HepG2 (cell line): Measurements from ENCODE around the gene SRC. TPM values are rescaled to one million over a fixed set of nuclear protein-coding genes. Genes with fewer than 3 reads are reported as not detected.
A peak's percentile ranks its signal among the peaks of the same experiment; 100 is the strongest.

Experiments used
- BRD4 ChIP-seq: sonication (generic); formaldehyde crosslinking; IDR thresholded peaks from 2 replicates; pipeline ENCODE4 v1.4.0; 2020; ENCODE audit warnings: missing genetic modification reagents
- MBD4 ChIP-seq: IDR thresholded peaks from 2 replicates; pipeline ENCODE4 v1.6.1; 2012; ENCODE audit warnings: low read length, inconsistent platforms, borderline replicate concordance
- MBNL3 ChIP-seq: fragments of 250-450 bp; sonication (Bioruptor Pico); conservative IDR thresholded peaks from 2 replicates; pipeline ENCODE4 v1.8.0; 2022; ENCODE audit warnings: mild to moderate bottlenecking, inconsistent platforms
- NR3C1 ChIP-seq: sonication (generic); formaldehyde crosslinking; IDR thresholded peaks from 2 replicates; pipeline ENCODE4 v1.4.0; 2020; ENCODE audit warnings: missing genetic modification reagents
- PHB2 ChIP-seq: fragments of 450-650 bp; IDR thresholded peaks from 2 replicates; pipeline ENCODE4 v1.6.1; 2018; ENCODE audit not compliant: partially characterized antibody
- POLR2AphosphoS2 ChIP-seq: IDR thresholded peaks from 2 replicates; pipeline ENCODE4 v1.6.1; 2011; ENCODE audit warnings: low read depth, low read length, improper control_type of control experiment
- ZNF143 ChIP-seq: sonication (generic); formaldehyde crosslinking; IDR thresholded peaks from 2 replicates; pipeline ENCODE4 v1.4.0; 2020; ENCODE audit warnings: missing genetic modification reagents
- ZNF224 ChIP-seq: sonication (generic); formaldehyde crosslinking; IDR thresholded peaks from 2 replicates; pipeline ENCODE4 v1.5.0; 2020; ENCODE audit warnings: mild to moderate bottlenecking, missing genetic modification reagents
- ZNF556 ChIP-seq: sonication (generic); formaldehyde crosslinking; IDR thresholded peaks from 2 replicates; pipeline ENCODE4 v1.4.0; 2020; ENCODE audit warnings: mild to moderate bottlenecking, missing genetic modification reagents, borderline replicate concordance
- ZNF616 ChIP-seq: sonication (generic); formaldehyde crosslinking; IDR thresholded peaks from 2 replicates; pipeline ENCODE4 v1.5.0; 2020; ENCODE audit warnings: low read depth, mild to moderate bottlenecking, missing genetic modification reagents
- polyA plus RNA-seq, 8 experiments: library from polyadenylated mRNA; depleted of rRNA in 3 of 8; stranded (reverse) in 7 of 8; unstranded in 1 of 8; fragments of >200 nt; fragmentation: Illumina TruSeq in 4 of 8; extraction: Trizol in 4 of 8; gene quantifications; 2 replicates each; pipeline versions ENCODE4 v1.2.1 to v1.2.3, GENCODE V29; 2011 to 2016; ENCODE audit warnings: low read depth in 4 of 8, missing spikeins in 1 of 8, mixed read lengths in 1 of 8; ENCODE audit not compliant: insufficient read depth in 1 of 8
- total RNA-seq, 5 experiments: library from RNA; depleted of rRNA; stranded (reverse); fragments of >200 nt; fragmentation: Illumina TruSeq; extraction: Trizol; gene quantifications; 2 replicates each; pipeline ENCODE4 v1.2.3, GENCODE V29; 2016; ENCODE audit warnings: low read depth in 1 of 5
- TF ChIP-seq, protein P1 (sequence below): sonication (generic); formaldehyde crosslinking; conservative IDR thresholded peaks from 2 replicates; pipeline ENCODE4 v1.8.0; 2022; ENCODE audit warnings: missing genetic modification reagents
- TF ChIP-seq, protein P2 (sequence below): sonication (generic); formaldehyde crosslinking; IDR thresholded peaks from 2 replicates; pipeline ENCODE4 v1.5.1; 2020; ENCODE audit warnings: mild to moderate bottlenecking, missing genetic modification reagents, borderline replicate concordance
- TF ChIP-seq, protein P3 (sequence below): sonication (generic); formaldehyde crosslinking; IDR thresholded peaks from 2 replicates; pipeline ENCODE4 v1.8.1; 2023; ENCODE audit warnings: mild to moderate bottlenecking, missing genetic modification reagents
- TF ChIP-seq, protein P4 (sequence below): sonication (generic); formaldehyde crosslinking; IDR thresholded peaks from 2 replicates; pipeline ENCODE4 v1.8.1; 2023; ENCODE audit warnings: mild to moderate bottlenecking, missing genetic modification reagents, borderline replicate concordance
- TF ChIP-seq, protein P5 (sequence below): sonication (generic); formaldehyde crosslinking; IDR thresholded peaks from 2 replicates; pipeline ENCODE4 v1.4.0; 2020; ENCODE audit warnings: missing genetic modification reagents, borderline replicate concordance
- TF ChIP-seq, protein P6 (sequence below): sonication (generic); formaldehyde crosslinking; IDR thresholded peaks from 2 replicates; pipeline ENCODE4 v1.4.0; 2020; ENCODE audit warnings: mild to moderate bottlenecking, missing genetic modification reagents
- TF ChIP-seq, protein P7 (sequence below): IDR thresholded peaks from 2 replicates; pipeline ENCODE4 v1.6.1; 2016

Gene SRC
- total and polyA plus RNA-seq, 2 of the 13 experiments (the other 11 are each of a cell fraction or from before 2014, with no cell fraction given), result 54.7 to 192 TPM

DNA sequence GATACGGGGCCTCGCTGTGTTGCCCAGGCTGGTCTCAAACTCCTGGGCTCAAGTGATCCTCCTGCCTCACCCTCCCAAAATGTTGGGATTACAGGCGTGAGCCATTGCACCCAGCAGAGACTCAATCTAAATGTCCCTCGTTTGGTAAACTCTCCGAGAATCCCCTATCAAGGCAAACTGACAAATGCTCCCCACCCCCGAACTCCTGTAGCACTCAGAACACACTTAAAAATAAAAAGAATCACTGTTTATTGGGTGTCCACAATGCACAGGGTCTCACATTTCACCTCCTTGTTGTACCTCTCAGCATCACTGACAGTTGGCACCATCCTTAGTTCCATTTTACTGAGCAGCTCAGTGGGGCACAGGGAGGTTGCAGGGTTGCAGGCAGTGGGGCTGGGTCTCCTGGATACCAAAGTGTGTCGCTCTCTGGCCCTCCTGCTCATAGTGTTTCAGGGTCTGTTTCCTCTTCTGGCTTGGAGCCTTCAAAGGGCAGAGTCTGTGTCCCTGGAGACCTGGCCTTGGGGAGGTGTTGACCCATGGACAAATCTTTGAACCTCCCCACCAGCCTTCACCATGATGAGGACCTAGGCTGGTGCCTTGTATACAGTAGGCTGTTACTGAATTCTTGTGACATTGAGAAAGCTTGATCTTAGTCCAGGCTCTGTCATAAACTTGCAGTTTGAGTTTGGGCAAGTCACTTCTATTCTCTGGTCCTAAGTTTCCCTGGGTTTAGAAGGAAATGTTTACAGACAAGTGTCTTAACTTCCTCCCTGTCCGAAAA, 8.5 kb upstream of the SRC start (continued):
- TF ChIP-seq, protein P1, sequence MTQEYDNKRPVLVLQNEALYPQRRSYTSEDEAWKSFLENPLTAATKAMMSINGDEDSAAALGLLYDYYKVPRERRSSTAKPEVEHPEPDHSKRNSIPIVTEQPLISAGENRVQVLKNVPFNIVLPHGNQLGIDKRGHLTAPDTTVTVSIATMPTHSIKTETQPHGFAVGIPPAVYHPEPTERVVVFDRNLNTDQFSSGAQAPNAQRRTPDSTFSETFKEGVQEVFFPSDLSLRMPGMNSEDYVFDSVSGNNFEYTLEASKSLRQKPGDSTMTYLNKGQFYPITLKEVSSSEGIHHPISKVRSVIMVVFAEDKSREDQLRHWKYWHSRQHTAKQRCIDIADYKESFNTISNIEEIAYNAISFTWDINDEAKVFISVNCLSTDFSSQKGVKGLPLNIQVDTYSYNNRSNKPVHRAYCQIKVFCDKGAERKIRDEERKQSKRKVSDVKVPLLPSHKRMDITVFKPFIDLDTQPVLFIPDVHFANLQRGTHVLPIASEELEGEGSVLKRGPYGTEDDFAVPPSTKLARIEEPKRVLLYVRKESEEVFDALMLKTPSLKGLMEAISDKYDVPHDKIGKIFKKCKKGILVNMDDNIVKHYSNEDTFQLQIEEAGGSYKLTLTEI (CRISPR knock-in tag), result no peak
- TF ChIP-seq MBD4 (no peak), PHB2 (no peak), MBNL3 (CRISPR knock-in tag) (no peak), ZNF143 (CRISPR knock-in tag) (no peak), ZNF224 (CRISPR knock-in tag) (0 out of 2 replicates have a peak, but pooled peaks have one; percentile 60), ZNF556 (CRISPR knock-in tag) (peak; percentile 9; the same call in 1 of the 2 replicates), NR3C1 (no peak), ZNF616 (CRISPR knock-in tag) (no peak), BRD4 (CRISPR knock-in tag) (no peak), POLR2AphosphoS2 (no peak)
- TF ChIP-seq, protein P2, sequence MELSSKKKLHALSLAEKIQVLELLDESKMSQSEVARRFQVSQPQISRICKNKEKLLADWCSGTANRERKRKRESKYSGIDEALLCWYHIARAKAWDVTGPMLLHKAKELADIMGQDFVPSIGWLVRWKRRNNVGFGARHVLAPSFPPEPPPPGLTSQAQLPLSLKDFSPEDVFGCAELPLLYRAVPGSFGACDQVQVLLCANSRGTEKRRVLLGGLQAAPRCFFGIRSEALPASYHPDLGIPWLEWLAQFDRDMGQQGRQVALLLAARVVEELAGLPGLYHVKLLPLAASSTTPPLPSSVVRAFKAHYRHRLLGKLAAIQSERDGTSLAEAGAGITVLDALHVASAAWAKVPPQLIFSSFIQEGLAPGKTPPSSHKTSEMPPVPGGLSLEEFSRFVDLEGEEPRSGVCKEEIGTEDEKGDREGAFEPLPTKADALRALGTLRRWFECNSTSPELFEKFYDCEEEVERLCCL (CRISPR knock-in tag), result no peak
- TF ChIP-seq, protein P3, sequence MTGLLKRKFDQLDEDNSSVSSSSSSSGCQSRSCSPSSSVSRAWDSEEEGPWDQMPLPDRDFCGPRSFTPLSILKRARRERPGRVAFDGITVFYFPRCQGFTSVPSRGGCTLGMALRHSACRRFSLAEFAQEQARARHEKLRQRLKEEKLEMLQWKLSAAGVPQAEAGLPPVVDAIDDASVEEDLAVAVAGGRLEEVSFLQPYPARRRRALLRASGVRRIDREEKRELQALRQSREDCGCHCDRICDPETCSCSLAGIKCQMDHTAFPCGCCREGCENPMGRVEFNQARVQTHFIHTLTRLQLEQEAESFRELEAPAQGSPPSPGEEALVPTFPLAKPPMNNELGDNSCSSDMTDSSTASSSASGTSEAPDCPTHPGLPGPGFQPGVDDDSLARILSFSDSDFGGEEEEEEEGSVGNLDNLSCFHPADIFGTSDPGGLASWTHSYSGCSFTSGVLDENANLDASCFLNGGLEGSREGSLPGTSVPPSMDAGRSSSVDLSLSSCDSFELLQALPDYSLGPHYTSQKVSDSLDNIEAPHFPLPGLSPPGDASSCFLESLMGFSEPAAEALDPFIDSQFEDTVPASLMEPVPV, result no peak; the same call in 1 of the 2 replicates
- TF ChIP-seq, protein P4, sequence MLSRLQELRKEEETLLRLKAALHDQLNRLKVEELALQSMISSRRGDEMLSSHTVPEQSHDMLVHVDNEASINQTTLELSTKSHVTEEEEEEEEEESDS (CRISPR knock-in tag), result no peak
- TF ChIP-seq, protein P5, sequence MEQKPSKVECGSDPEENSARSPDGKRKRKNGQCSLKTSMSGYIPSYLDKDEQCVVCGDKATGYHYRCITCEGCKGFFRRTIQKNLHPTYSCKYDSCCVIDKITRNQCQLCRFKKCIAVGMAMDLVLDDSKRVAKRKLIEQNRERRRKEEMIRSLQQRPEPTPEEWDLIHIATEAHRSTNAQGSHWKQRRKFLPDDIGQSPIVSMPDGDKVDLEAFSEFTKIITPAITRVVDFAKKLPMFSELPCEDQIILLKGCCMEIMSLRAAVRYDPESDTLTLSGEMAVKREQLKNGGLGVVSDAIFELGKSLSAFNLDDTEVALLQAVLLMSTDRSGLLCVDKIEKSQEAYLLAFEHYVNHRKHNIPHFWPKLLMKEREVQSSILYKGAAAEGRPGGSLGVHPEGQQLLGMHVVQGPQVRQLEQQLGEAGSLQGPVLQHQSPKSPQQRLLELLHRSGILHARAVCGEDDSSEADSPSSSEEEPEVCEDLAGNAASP (CRISPR knock-in tag), result peak; percentile 72; the same call in 1 of the 2 replicates
- TF ChIP-seq, protein P6, sequence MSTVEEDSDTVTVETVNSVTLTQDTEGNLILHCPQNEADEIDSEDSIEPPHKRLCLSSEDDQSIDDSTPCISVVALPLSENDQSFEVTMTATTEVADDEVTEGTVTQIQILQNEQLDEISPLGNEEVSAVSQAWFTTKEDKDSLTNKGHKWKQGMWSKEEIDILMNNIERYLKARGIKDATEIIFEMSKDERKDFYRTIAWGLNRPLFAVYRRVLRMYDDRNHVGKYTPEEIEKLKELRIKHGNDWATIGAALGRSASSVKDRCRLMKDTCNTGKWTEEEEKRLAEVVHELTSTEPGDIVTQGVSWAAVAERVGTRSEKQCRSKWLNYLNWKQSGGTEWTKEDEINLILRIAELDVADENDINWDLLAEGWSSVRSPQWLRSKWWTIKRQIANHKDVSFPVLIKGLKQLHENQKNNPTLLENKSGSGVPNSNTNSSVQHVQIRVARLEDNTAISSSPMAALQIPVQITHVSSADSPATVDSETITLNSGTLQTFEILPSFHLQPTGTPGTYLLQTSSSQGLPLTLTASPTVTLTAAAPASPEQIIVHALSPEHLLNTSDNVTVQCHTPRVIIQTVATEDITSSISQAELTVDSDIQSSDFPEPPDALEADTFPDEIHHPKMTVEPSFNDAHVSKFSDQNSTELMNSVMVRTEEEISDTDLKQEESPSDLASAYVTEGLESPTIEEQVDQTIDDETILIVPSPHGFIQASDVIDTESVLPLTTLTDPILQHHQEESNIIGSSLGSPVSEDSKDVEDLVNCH, result no peak
- TF ChIP-seq, protein P7, sequence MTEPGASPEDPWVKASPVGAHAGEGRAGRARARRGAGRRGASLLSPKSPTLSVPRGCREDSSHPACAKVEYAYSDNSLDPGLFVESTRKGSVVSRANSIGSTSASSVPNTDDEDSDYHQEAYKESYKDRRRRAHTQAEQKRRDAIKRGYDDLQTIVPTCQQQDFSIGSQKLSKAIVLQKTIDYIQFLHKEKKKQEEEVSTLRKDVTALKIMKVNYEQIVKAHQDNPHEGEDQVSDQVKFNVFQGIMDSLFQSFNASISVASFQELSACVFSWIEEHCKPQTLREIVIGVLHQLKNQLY (CRISPR knock-in tag), result peak; percentile 46; the same call in 1 of the 2 replicates
